Endodermal cell (in vitro differentiated cells): ENCODE measurements around the gene ARMC2. TPM values are rescaled to one million over a fixed set of nuclear protein-coding genes. Genes with fewer than 3 reads are reported as not detected.

Source experiments
- DNase-seq: peaks from one replicate; pipeline ENCODE4 v3.0.0-alpha.2; 2017
- H3K27ac ChIP-seq: 2 replicates; pipeline ENCODE4 v1.5.1; 2013; ENCODE audit warnings: mild to moderate bottlenecking, low read depth, low read length, moderate library complexity
- H3K27me3 ChIP-seq: 2 replicates; pipeline ENCODE4 v1.6.1; 2013; ENCODE audit warnings: mild to moderate bottlenecking, low read length, moderate library complexity; ENCODE audit not compliant: insufficient read depth, control insufficient read depth, poor library complexity, severe bottlenecking
- H3K36me3 ChIP-seq: 2 replicates; pipeline ENCODE4 v1.7.0; 2013; ENCODE audit warnings: mild to moderate bottlenecking, low read length, moderate library complexity; ENCODE audit not compliant: control insufficient read depth, insufficient read depth
- H3K4me1 ChIP-seq: one replicate; pipeline ENCODE4 v1.7.0; 2013; ENCODE audit warnings: low read length; ENCODE audit not compliant: control insufficient read depth, insufficient read depth
- H3K4me3 ChIP-seq: 2 replicates; pipeline ENCODE4 v1.5.1; 2013; ENCODE audit warnings: mild to moderate bottlenecking, low read length, moderate library complexity
- H3K9ac ChIP-seq: 2 replicates; pipeline ENCODE4 v1.6.1; 2013; ENCODE audit warnings: mild to moderate bottlenecking, low read length, moderate library complexity; ENCODE audit not compliant: poor library complexity, severe bottlenecking; ENCODE audit errors: extremely low read depth
- H3K9me3 ChIP-seq: 2 replicates; pipeline ENCODE4 v1.6.1; 2013; ENCODE audit warnings: mild to moderate bottlenecking, low read length, moderate library complexity; ENCODE audit not compliant: control insufficient read depth
- H3K27ac Mint-ChIP-seq: 2 replicates; pipeline ENCODE4 v1.8.0; 2020; ENCODE audit warnings: mixed read lengths
- H3K27me3 Mint-ChIP-seq: 2 replicates; pipeline ENCODE4 v1.8.0; 2021; ENCODE audit warnings: mild to moderate bottlenecking, mixed read lengths; ENCODE audit not compliant: insufficient read depth
- H3K36me3 Mint-ChIP-seq: 2 replicates; pipeline ENCODE4 v1.8.0; 2020; ENCODE audit warnings: low read depth, mixed read lengths
- H3K4me1 Mint-ChIP-seq: 2 replicates; pipeline ENCODE4 v1.8.0; 2020; ENCODE audit warnings: mixed read lengths
- H3K4me3 Mint-ChIP-seq: 2 replicates; pipeline ENCODE4 v1.8.0; 2020; ENCODE audit warnings: mild to moderate bottlenecking, moderate library complexity, mixed read lengths
- H3K9me3 Mint-ChIP-seq: 2 replicates; pipeline ENCODE4 v1.8.0; 2020; ENCODE audit warnings: mild to moderate bottlenecking, mixed read lengths
- WGBS, 2 experiments: methylation state at CpG; one replicate each; pipeline versions ENCODE4 v1.1.5 to v1.1.7; 2013; ENCODE audit warnings: missing lambda C conversion rate in 2 of 2, mixed read lengths in 1 of 2; ENCODE audit not compliant: insufficient coverage in 1 of 2, insufficient read length in 1 of 2; 5-methylcytosine and 5-hydroxymethylcytosine counted together
- total RNA-seq, 2 donors: library from RNA; stranded (reverse); fragmentation: NEBNext Ultra II Directional in 1 of 2; extraction: Animal tissue kit (Norgen Biotek cat#: 25700) in 1 of 2; gene quantifications; 2 replicates in 1 of 2; 3 replicates in 1 of 2; pipeline ENCODE4 v1.2.1, GENCODE V29; 2021
- TF ChIP-seq, protein P1 (sequence below): fragments of 200-600 bp; sonication (generic); conservative IDR thresholded peaks from 2 replicates; pipeline ENCODE4 v1.5.0; 2021; ENCODE audit warnings: antibody characterized with exemption, mild to moderate bottlenecking

The ARMC2 gene
- total RNA-seq, 2 donors from 2014 or later, result 7.1 to 8.3 TPM

DNA sequence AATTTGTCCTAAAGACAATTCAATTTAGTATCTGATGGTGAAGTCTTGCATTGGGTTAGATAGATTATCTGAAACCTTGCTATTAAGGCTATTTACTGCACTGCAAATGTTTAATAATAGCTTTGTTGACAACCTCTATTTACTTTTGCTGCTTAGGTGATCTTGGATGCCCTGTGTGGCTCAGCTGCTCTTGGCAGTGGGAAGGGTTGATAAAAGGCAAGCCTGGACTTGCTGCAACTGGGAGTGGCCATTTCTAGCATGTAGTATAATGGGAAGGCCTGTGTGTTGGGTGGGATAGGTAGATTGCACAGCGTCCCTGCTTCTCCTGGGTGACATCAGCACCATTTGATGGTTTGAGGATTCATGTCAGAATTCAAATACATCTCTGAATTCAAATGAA lies 49.1 kb downstream of the ARMC2 start:
- TF ChIP-seq, protein P1, sequence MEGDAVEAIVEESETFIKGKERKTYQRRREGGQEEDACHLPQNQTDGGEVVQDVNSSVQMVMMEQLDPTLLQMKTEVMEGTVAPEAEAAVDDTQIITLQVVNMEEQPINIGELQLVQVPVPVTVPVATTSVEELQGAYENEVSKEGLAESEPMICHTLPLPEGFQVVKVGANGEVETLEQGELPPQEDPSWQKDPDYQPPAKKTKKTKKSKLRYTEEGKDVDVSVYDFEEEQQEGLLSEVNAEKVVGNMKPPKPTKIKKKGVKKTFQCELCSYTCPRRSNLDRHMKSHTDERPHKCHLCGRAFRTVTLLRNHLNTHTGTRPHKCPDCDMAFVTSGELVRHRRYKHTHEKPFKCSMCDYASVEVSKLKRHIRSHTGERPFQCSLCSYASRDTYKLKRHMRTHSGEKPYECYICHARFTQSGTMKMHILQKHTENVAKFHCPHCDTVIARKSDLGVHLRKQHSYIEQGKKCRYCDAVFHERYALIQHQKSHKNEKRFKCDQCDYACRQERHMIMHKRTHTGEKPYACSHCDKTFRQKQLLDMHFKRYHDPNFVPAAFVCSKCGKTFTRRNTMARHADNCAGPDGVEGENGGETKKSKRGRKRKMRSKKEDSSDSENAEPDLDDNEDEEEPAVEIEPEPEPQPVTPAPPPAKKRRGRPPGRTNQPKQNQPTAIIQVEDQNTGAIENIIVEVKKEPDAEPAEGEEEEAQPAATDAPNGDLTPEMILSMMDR, result no peak
- no peak for DNase-seq
- H3K27me3 ChIP-seq, result peaks cover 21% of the 10 kb centered on the region
- no peaks in the 10 kb centered on the region for H3K36me3 Mint-ChIP-seq
- peaks cover 35% of the 10 kb centered on the region for H3K27me3 Mint-ChIP-seq
- no peak overlapping the region for H3K9ac ChIP-seq
- no peaks in the 10 kb centered on the region for H3K9me3 ChIP-seq
- peaks cover 4% of the 10 kb centered on the region for H3K4me1 Mint-ChIP-seq
- 92% methylated on average over 1 of the region's 1 CpG; no CpG with 5 or more reads in 1 of the 2 experiments for whole genome bisulfite sequencing, 2 experiments
- no peaks in the 10 kb centered on the region for H3K36me3 ChIP-seq
- no peak overlapping the region for H3K27ac ChIP-seq
- peaks cover 5% of the 10 kb centered on the region for H3K4me1 ChIP-seq
- no peak overlapping the region for H3K4me3 ChIP-seq
- H3K4me3 Mint-ChIP-seq, result no peak overlapping the region
- H3K27ac Mint-ChIP-seq, result no peak overlapping the region
- H3K9me3 Mint-ChIP-seq, result no peaks in the 10 kb centered on the region

DNA sequence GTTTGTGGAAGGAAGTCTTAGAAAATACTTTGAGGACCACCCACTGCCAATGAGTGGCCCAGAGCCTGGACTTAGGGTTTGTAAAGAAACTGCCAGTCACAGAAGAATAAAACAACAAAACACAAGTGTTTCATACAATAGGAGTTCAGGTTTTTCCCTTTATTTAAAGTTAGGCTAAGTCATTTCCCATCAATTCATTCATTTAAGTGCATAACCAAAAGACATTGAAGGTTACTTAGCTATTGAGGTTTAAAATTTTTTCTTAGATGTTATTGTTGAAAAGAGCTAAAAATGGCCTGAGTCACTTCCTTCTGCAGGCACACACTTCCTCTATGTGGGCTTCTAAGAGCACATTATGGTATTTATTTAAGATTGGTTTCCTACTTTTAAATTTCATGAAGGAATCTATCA lies 54.2 kb downstream of the ARMC2 start:
- Histone ChIP-seq H3K4me1 (peaks cover 5% of the 10 kb centered on the region), H3K36me3 (no peaks in the 10 kb centered on the region), H3K4me3 (no peak overlapping the region), H3K9me3 (no peaks in the 10 kb centered on the region), H3K27me3 (peaks cover 21% of the 10 kb centered on the region), H3K27ac (no peak overlapping the region), H3K9ac (no peak overlapping the region)
- no peaks in the 10 kb centered on the region for H3K9me3 Mint-ChIP-seq
- no peak overlapping the region for H3K4me3 Mint-ChIP-seq
- H3K36me3 Mint-ChIP-seq, result no peaks in the 10 kb centered on the region
- TF ChIP-seq, protein P1, result no peak
- peaks cover 24% of the 10 kb centered on the region for H3K4me1 Mint-ChIP-seq
- DNase-seq, result no peak
- H3K27ac Mint-ChIP-seq, result no peak overlapping the region
- H3K27me3 Mint-ChIP-seq, result peaks cover 61% of the 10 kb centered on the region

DNA sequence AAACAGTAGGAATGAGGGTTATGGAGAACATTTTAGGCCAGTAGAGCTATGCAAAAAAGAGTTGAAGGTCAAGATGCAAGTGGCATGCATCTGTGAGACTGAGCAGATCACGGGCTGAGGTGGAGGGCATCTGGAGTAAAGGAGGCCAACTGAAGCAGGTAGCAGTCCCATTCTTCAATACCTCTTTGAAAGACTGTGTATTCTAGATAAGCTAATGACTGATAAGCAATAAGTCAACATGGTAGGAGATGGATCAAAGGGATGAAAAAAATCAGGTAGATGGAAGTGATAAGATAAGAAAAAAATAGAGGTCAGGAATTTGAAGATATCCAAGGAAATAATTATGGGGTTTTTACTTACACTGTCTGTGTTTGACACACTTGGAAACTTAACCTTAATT lies 55.6 kb downstream of the ARMC2 start:
- no peak overlapping the region for H3K27ac Mint-ChIP-seq
- H3K36me3 ChIP-seq, result no peaks in the 10 kb centered on the region
- WGBS, 2 experiments, result 57 to 80% methylated on average over 1 of the region's 1 CpG
- no peak for DNase-seq
- no peak overlapping the region for H3K27ac ChIP-seq
- H3K27me3 ChIP-seq, result peaks cover 21% of the 10 kb centered on the region
- H3K9ac ChIP-seq, result no peak overlapping the region
- no peaks in the 10 kb centered on the region for H3K9me3 ChIP-seq
- peaks cover 22% of the 10 kb centered on the region for H3K4me1 Mint-ChIP-seq
- H3K36me3 Mint-ChIP-seq, result no peaks in the 10 kb centered on the region
- peaks cover 3% of the 10 kb centered on the region for H3K4me1 ChIP-seq
- H3K4me3 Mint-ChIP-seq, result no peak overlapping the region
- H3K27me3 Mint-ChIP-seq, result peaks cover 64% of the 10 kb centered on the region
- no peaks in the 10 kb centered on the region for H3K9me3 Mint-ChIP-seq
- no peak overlapping the region for H3K4me3 ChIP-seq
- TF ChIP-seq, protein P1, result no peak
